Testis (tissue), 3 donors: ENCODE results near the gene HRG. TPM values are rescaled to one million over a fixed set of nuclear protein-coding genes. Genes with fewer than 3 reads are reported as not detected.

Experiments used
- DNase-seq: peaks from one replicate; pipeline ENCODE4 v3.0.0-alpha.2; 2019
- H3K27ac ChIP-seq, 2 donors: fragments of 200-600 bp; sonication (generic); one replicate each; pipeline ENCODE4 v1.5.1; 2019
- H3K27me3 ChIP-seq: fragments of 200-600 bp; sonication (generic); one replicate; pipeline ENCODE4 v1.5.1; 2019
- H3K36me3 ChIP-seq: fragments of 200-600 bp; sonication (generic); one replicate; pipeline ENCODE4 v1.5.1; 2017; ENCODE audit warnings: low read depth; ENCODE audit errors: missing control alignments
- H3K4me1 ChIP-seq: fragments of 200-600 bp; sonication (generic); one replicate; pipeline ENCODE4 v1.5.1; 2019
- H3K4me3 ChIP-seq, 2 donors: fragments of 200-600 bp; sonication (generic); one replicate each; pipeline ENCODE4 v1.5.1; 2017 to 2019
- H3K9me3 ChIP-seq: fragments of 200-600 bp; sonication (generic); one replicate; pipeline ENCODE4 v1.5.1; 2017
- POLR2A ChIP-seq: fragments of 450-650 bp; IDR thresholded peaks from one replicate; pipeline ENCODE4 v1.6.1; 2017; ENCODE audit warnings: antibody characterized with exemption, mild to moderate bottlenecking, moderate library complexity
- WGBS, 2 donors: methylation state at CpG; one replicate each; pipeline ENCODE4 v1.1.5; 2018; 5-methylcytosine and 5-hydroxymethylcytosine counted together
- intact Hi-C: fragments of 100-400 bp; cut with DNase I; formaldehyde crosslinking; loops from one replicate; pipeline ENCODE4 v1.15.1; 2023; ENCODE audit warnings: low total_unique reads
- polyA plus RNA-seq: library from polyadenylated mRNA; stranded (reverse); fragments of 350-450 nt; fragmentation: Illumina TruSeq; extraction: RNeasy Lipid Tissue Mini Kit (QIAGEN cat#74804); gene quantifications from one replicate; pipeline ENCODE4 v1.2.3, GENCODE V29; 2014; ENCODE audit warnings: low read depth, low replicate concordance; ENCODE audit not compliant: insufficient read depth
- total RNA-seq, 2 donors: library from RNA; depleted of rRNA; stranded (reverse); fragments of >200 nt; gene quantifications; one replicate each; pipeline ENCODE4 v1.2.3, GENCODE V29; 2016
- TF ChIP-seq, protein P1 (sequence below), 3 experiments: fragments of 450-650 bp in 2 of 3; fragments of 200-600 bp in 1 of 3; sonication (generic) in 1 of 3; IDR thresholded peaks; one replicate each; pipeline ENCODE4 v1.5.1; 2016 to 2019; ENCODE audit warnings: antibody characterized with exemption in 3 of 3, mild to moderate bottlenecking in 2 of 3, moderate library complexity in 1 of 3

Gene HRG
- total and polyA plus RNA-seq, 3 donors from 2014 or later, result 0.16 TPM; not detected in 2

- intact Hi-C loops, result no loop called here
- no peaks in the 10 kb centered on the region for H3K36me3 ChIP-seq
- DNase-seq, result no peak
- H3K4me1 ChIP-seq, result no peaks in the 10 kb centered on the region
- H3K9me3 ChIP-seq, result no peaks in the 10 kb centered on the region
- no peak overlapping the region for H3K27ac ChIP-seq
- no peak overlapping the region for H3K4me3 ChIP-seq
- WGBS, 2 donors, result 87 to 95% methylated on average over 2 of the region's 2 CpGs
- TF ChIP-seq, protein P1, sequence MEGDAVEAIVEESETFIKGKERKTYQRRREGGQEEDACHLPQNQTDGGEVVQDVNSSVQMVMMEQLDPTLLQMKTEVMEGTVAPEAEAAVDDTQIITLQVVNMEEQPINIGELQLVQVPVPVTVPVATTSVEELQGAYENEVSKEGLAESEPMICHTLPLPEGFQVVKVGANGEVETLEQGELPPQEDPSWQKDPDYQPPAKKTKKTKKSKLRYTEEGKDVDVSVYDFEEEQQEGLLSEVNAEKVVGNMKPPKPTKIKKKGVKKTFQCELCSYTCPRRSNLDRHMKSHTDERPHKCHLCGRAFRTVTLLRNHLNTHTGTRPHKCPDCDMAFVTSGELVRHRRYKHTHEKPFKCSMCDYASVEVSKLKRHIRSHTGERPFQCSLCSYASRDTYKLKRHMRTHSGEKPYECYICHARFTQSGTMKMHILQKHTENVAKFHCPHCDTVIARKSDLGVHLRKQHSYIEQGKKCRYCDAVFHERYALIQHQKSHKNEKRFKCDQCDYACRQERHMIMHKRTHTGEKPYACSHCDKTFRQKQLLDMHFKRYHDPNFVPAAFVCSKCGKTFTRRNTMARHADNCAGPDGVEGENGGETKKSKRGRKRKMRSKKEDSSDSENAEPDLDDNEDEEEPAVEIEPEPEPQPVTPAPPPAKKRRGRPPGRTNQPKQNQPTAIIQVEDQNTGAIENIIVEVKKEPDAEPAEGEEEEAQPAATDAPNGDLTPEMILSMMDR (IDR thresholded peaks at IDR 0.05), result no peak
- TF ChIP-seq POLR2A, result no peak
- no peaks in the 10 kb centered on the region for H3K27me3 ChIP-seq
These were observed 27.6 kb upstream of the HRG start for GRCh38 chr3:186638259-186638658.

GRCh38 chr3:186639778-186640472, 25.9 kb upstream of the HRG start, which contains the start of gene FETUB:
TSS of gene FETUB (plus strand) at chr3:186640399. CDS start at chr3:186640461, 62 bp downstream.
- H3K36me3 ChIP-seq, result no peaks in the 10 kb centered on the region
- H3K4me3 ChIP-seq, result no peak within 1 kb of the TSS
- intact Hi-C loops, result no loop called here
- no peaks in the 10 kb centered on the region for H3K27me3 ChIP-seq
- DNase-seq, result no peak
- 78 to 93% methylated on average over 1 of the region's 1 CpG for WGBS, 2 donors
- H3K4me1 ChIP-seq, result no peaks in the 10 kb centered on the region
- H3K9me3 ChIP-seq, result no peaks in the 10 kb centered on the region
- no peak for TF ChIP-seq POLR2A
- TF ChIP-seq, protein P1 (IDR thresholded peaks at IDR 0.05), result no peak
- no peak within 1 kb of the TSS for H3K27ac ChIP-seq

DNA sequence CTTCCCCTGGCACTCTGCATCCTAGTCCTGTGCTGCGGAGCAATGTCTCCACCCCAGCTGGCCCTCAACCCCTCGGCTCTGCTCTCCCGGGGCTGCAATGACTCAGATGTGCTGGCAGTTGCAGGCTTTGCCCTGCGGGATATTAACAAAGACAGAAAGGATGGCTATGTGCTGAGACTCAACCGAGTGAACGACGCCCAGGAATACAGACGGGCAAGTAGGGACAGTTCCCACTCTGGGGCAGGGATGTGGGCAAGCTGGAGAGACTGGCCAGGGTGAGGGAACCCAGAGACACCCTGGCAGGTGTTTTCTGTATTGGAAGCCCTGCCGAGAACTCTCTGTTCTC, 25.4 kb upstream of the HRG start:
- intact Hi-C loops, result no loop called here
- Histone ChIP-seq H3K4me1 (no peaks in the 10 kb centered on the region), H3K36me3 (no peaks in the 10 kb centered on the region), H3K27me3 (no peaks in the 10 kb centered on the region), H3K4me3 (no peak overlapping the region), H3K9me3 (no peaks in the 10 kb centered on the region), H3K27ac (no peak overlapping the region)
- TF ChIP-seq, protein P1 (IDR thresholded peaks at IDR 0.05), result no peak
- TF ChIP-seq POLR2A, result no peak
- 68 to 77% methylated on average over 9 of the region's 9 CpGs for WGBS, 2 donors
- DNase-seq, result no peak

DNA sequence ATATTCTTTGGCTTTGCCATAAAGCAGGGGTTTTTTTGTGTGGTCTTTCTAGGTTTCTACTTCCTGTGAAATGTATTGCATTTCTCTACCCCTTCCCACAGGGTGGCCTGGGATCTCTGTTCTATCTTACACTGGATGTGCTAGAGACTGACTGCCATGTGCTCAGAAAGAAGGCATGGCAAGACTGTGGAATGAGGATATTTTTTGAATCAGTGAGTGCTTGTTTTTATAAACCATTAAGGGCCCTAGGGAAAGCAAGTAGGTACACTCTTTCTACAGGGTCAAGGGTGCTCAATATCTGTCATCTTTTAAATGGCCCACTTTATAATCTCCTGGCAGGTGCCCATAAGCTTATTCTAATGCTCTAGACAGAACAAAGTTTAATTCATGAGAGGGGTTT, 24.9 kb upstream of the HRG start:
- Histone ChIP-seq H3K36me3 (no peaks in the 10 kb centered on the region), H3K4me1 (no peaks in the 10 kb centered on the region), H3K27me3 (no peaks in the 10 kb centered on the region), H3K4me3 (no peak overlapping the region), H3K27ac (no peak overlapping the region), H3K9me3 (no peaks in the 10 kb centered on the region)
- no peak for DNase-seq
- TF ChIP-seq POLR2A, result no peak
- intact Hi-C loops, result no loop called here

DNA sequence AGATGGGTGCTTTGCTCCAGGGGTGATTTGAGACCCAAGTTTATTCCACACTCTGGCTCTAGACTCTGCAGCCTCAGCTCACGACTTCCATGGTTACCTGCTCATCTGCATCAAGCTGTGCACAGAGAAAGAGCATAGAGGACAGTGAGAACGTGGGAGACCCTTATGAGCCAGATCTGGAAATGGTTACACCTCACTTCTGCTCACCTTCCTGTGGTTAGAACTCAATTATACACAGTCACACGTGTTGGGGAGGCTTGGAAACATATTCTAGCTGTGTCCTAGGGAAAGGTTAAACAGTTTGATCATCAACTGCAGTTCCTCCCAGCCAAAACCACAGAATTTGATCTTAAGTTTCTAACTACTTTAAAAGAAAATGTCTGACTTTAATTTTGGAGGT, 23.8 kb upstream of the HRG start:
- H3K27ac ChIP-seq, result no peak overlapping the region
- DNase-seq, result no peak
- no peaks in the 10 kb centered on the region for H3K27me3 ChIP-seq
- H3K4me3 ChIP-seq, result no peak overlapping the region
- intact Hi-C loops, result no loop called here
- no peaks in the 10 kb centered on the region for H3K4me1 ChIP-seq
- no peak for TF ChIP-seq POLR2A
- no peaks in the 10 kb centered on the region for H3K9me3 ChIP-seq
- 56 to 68% methylated on average over 3 of the region's 3 CpGs for WGBS, 2 donors
- no peaks in the 10 kb centered on the region for H3K36me3 ChIP-seq

- 73% methylated on average over 1 of the region's 1 CpG for WGBS, 2 donors
- Histone ChIP-seq H3K27ac (no peak overlapping the region), H3K4me3 (no peak overlapping the region), H3K9me3 (no peaks in the 10 kb centered on the region), H3K4me1 (no peaks in the 10 kb centered on the region), H3K36me3 (no peaks in the 10 kb centered on the region), H3K27me3 (no peaks in the 10 kb centered on the region)
- TF ChIP-seq, protein P1 (IDR thresholded peaks at IDR 0.05), result no peak
- TF ChIP-seq POLR2A, result no peak
- DNase-seq, result no peak
- intact Hi-C loops, result no loop called here
These were observed 22.3 kb upstream of the HRG start for GRCh38 chr3:186643493-186643892.
